ENCODE measurements around the gene STKLD1.

DNA sequence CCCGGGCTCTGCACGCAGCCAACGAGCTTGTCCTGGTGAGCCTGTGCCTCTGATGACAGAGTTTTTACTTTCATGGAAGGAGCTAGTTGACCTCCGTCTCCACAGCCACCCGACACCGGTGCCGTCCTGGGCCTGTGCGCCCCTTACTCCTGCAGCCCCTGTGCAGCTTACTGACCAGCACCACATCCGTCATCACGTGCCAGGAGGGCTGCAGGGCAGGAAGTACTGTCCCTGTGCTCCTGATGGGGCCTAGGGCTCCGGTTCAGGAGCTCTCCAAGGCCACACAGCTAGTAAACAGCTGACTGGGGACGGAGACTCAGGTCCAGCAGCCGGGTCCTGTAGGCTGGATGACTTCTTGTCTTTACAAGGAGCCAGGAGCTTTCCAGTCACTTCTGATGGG, 10.2 kb downstream of the STKLD1 start:
- TF ChIP-seq POLR2A (IDR thresholded peaks at IDR 0.05) (no peak), CTCF (IDR thresholded peaks at IDR 0.05) (no peak), POLR2AphosphoS5 (IDR thresholded peaks at IDR 0.05) (no peak), EP300 (IDR thresholded peaks at IDR 0.05) (no peak)

Measured in gastroesophageal sphincter (tissue), 3 donors.